ENCODE data around the gene SF3B3.

SF3B3 gene

GRCh38 chr16:70589998-70590471 is 66.4 kb downstream of the SF3B3 start:
- no peaks in the 10 kb centered on the region for H3K36me3 ChIP-seq (replicated peaks; ENCODE audit: insufficient read depth, low read length)
- no peaks in the 10 kb centered on the region for H3K79me2 ChIP-seq (ENCODE audit: low read length)
- no peaks in the 10 kb centered on the region for H3K9me3 ChIP-seq (replicated peaks; ENCODE audit: insufficient read depth, low read length)
- no peaks in the 10 kb centered on the region; the same call in 1 of the 2 replicates for H3K4me1 ChIP-seq (ENCODE audit: low read length)
- no peak overlapping the region for H3K9ac ChIP-seq (ENCODE audit: low read length)
- TF ChIP-seq CTCF (IDR thresholded peaks at IDR 0.05; ENCODE audit: low read length) = no peak
- no peak for TF ChIP-seq EZH2phosphoT487 (IDR thresholded peaks at IDR 0.05; ENCODE audit: low read length)
- no peak for TF ChIP-seq EZH2 (optimal IDR thresholded peaks at IDR 0.05; ENCODE audit: low read depth, low read length)
- H4K20me1 ChIP-seq (ENCODE audit: insufficient read depth, low read length) = no peaks in the 10 kb centered on the region
- H3K9me2 ChIP-seq (replicated peaks; ENCODE audit: insufficient read depth, low read length) = no peaks in the 10 kb centered on the region
- no peak overlapping the region for H3K27ac ChIP-seq (ENCODE audit: low read length)
- no peak overlapping the region for H2AFZ ChIP-seq (ENCODE audit: low read length)
- no peaks in the 10 kb centered on the region for H3F3A ChIP-seq (ENCODE audit: insufficient read depth, low read length)
- no peak overlapping the region for H3K4me2 ChIP-seq (ENCODE audit: low read depth, low read length)
- no peaks in the 10 kb centered on the region for H3K27me3 ChIP-seq (replicated peaks; ENCODE audit: insufficient read depth, low read length)
- no peak overlapping the region for H3K4me3 ChIP-seq (ENCODE audit: low read length)
- no peak for DNase-seq

GRCh38 chr16:70590722-70591415 is 67.3 kb downstream of the SF3B3 start:
- Histone ChIP-seq H3K4me1 (ENCODE audit: low read length) (no peaks in the 10 kb centered on the region; the same call in 1 of the 2 replicates), H2AFZ (ENCODE audit: low read length) (no peak overlapping the region), H3K27me3 (replicated peaks; ENCODE audit: insufficient read depth, low read length) (no peaks in the 10 kb centered on the region), H3K79me2 (ENCODE audit: low read length) (no peaks in the 10 kb centered on the region), H3K27ac (ENCODE audit: low read length) (no peak overlapping the region), H4K20me1 (ENCODE audit: insufficient read depth, low read length) (no peaks in the 10 kb centered on the region), H3K9ac (ENCODE audit: low read length) (no peak overlapping the region), H3K9me3 (replicated peaks; ENCODE audit: insufficient read depth, low read length) (no peaks in the 10 kb centered on the region), H3F3A (ENCODE audit: insufficient read depth, low read length) (no peaks in the 10 kb centered on the region), H3K9me2 (replicated peaks; ENCODE audit: insufficient read depth, low read length) (no peaks in the 10 kb centered on the region), H3K36me3 (replicated peaks; ENCODE audit: insufficient read depth, low read length) (no peaks in the 10 kb centered on the region), H3K4me3 (ENCODE audit: low read length) (no peak overlapping the region), H3K4me2 (ENCODE audit: low read depth, low read length) (no peak overlapping the region)
- TF ChIP-seq CTCF (IDR thresholded peaks at IDR 0.05; ENCODE audit: low read length) (no peak), EZH2 (optimal IDR thresholded peaks at IDR 0.05; ENCODE audit: low read depth, low read length) (no peak), EZH2phosphoT487 (IDR thresholded peaks at IDR 0.05; ENCODE audit: low read length) (no peak)
- DNase-seq = no peak

DNA sequence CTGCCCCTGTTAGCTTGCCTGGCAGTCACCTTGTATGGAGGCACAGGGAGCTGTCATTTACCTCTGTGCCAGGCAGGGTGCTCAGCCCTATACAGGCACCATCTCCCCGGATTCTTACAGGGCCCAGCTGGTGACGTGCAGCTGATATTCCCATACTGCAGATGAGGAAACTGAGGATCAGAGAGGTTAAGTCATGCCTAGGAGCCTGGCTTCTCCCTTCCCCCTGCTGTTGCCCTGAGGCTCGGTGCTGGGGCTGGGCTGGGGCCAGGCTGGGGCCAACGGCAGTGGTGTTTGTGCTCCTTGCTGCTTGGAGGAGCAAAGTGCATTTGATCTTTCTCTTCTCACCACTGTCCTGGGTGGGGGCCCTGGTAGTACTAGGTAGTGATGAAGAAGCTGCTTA is 68.0 kb downstream of the SF3B3 start:
- no peaks in the 10 kb centered on the region for H3K36me3 ChIP-seq (replicated peaks; ENCODE audit: insufficient read depth, low read length)

More for the DNA sequence above, 68.0 kb downstream of the SF3B3 start:
- no peak for DNase-seq
- no peak overlapping the region for H3K9ac ChIP-seq (ENCODE audit: low read length)
- no peaks in the 10 kb centered on the region for H3F3A ChIP-seq (ENCODE audit: insufficient read depth, low read length)
- no peak overlapping the region for H2AFZ ChIP-seq (ENCODE audit: low read length)
- no peaks in the 10 kb centered on the region for H3K27me3 ChIP-seq (replicated peaks; ENCODE audit: insufficient read depth, low read length)
- H3K4me1 ChIP-seq (ENCODE audit: low read length) = no peaks in the 10 kb centered on the region; the same call in 1 of the 2 replicates
- TF ChIP-seq CTCF (IDR thresholded peaks at IDR 0.05; ENCODE audit: low read length) (no peak), EZH2phosphoT487 (IDR thresholded peaks at IDR 0.05; ENCODE audit: low read length) (no peak), EZH2 (optimal IDR thresholded peaks at IDR 0.05; ENCODE audit: low read depth, low read length) (no peak)
- H3K27ac ChIP-seq (ENCODE audit: low read length) = no peak overlapping the region
- no peaks in the 10 kb centered on the region for H3K9me3 ChIP-seq (replicated peaks; ENCODE audit: insufficient read depth, low read length)
- no peaks in the 10 kb centered on the region for H3K9me2 ChIP-seq (replicated peaks; ENCODE audit: insufficient read depth, low read length)
- H4K20me1 ChIP-seq (ENCODE audit: insufficient read depth, low read length) = no peaks in the 10 kb centered on the region
- no peak overlapping the region for H3K4me2 ChIP-seq (ENCODE audit: low read depth, low read length)
- H3K79me2 ChIP-seq (ENCODE audit: low read length) = no peaks in the 10 kb centered on the region
- H3K4me3 ChIP-seq (ENCODE audit: low read length) = no peak overlapping the region
